HG02610 (cell line): ENCODE data around the gene NEURL1B.
"Not testable (repeated sequence)": the region's sequence is repeated elsewhere in the genome, so short reads cannot be mapped to it uniquely, and the experiment has no call there.

Experiments
- ATAC-seq: cut with Tn5 transposase; IDR thresholded peaks from one replicate; pipeline ENCODE4 v1.9.1; 2021; ENCODE audit warnings: mild to moderate bottlenecking, moderate library complexity; ENCODE audit not compliant: unreplicated experiment

The NEURL1B gene

GRCh38 chr5:172672681-172673080 is 31.6 kb downstream of the NEURL1B start:
- no peak for ATAC-seq

- ATAC-seq = no peak
Measured at GRCh38 chr5:172674155-172674554, 33.1 kb downstream of the NEURL1B start.

GRCh38 chr5:172676914-172677475 is 35.9 kb downstream of the NEURL1B start:
- no peak for ATAC-seq

GRCh38 chr5:172678362-172678874 is 37.4 kb downstream of the NEURL1B start:
- not testable (repeated sequence) for ATAC-seq

- no peak for ATAC-seq
Measured at GRCh38 chr5:172678902-172679301, 37.8 kb downstream of the NEURL1B start.

GRCh38 chr5:172679628-172680212 is 38.7 kb downstream of the NEURL1B start:
- ATAC-seq = no peak

- ATAC-seq = no peak
Measured at GRCh38 chr5:172680921-172681320, 39.9 kb downstream of the NEURL1B start.

GRCh38 chr5:172681421-172681820 is 40.4 kb downstream of the NEURL1B start:
- ATAC-seq = no peak

- ATAC-seq = no peak
Measured at GRCh38 chr5:172683264-172683644, 42.2 kb downstream of the NEURL1B start.

- ATAC-seq = no peak
Measured at GRCh38 chr5:172683645-172684471, 42.8 kb downstream of the NEURL1B start.

GRCh38 chr5:172685091-172685490 is 44.0 kb downstream of the NEURL1B start:
- ATAC-seq = no peak

GRCh38 chr5:172686111-172686510 is 45.0 kb downstream of the NEURL1B start:
- ATAC-seq = no peak

- ATAC-seq = no peak
Measured at GRCh38 chr5:172686539-172687390, 45.7 kb downstream of the NEURL1B start.

GRCh38 chr5:172687940-172688339 is 46.9 kb downstream of the NEURL1B start:
- no peak for ATAC-seq

- no peak for ATAC-seq
Measured at GRCh38 chr5:172688349-172689217, 47.5 kb downstream of the NEURL1B start.

- ATAC-seq = no peak
Measured at GRCh38 chr5:172689218-172689572, 48.1 kb downstream of the NEURL1B start.

GRCh38 chr5:172689801-172690200 is 48.7 kb downstream of the NEURL1B start:
- no peak for ATAC-seq

- peak; percentile 78 for ATAC-seq
Measured at GRCh38 chr5:172690258-172691075, 49.4 kb downstream of the NEURL1B start.

- ATAC-seq = no peak
Measured at GRCh38 chr5:172691886-172692285, 50.8 kb downstream of the NEURL1B start.
